Calu3 (cell line): Measurements from ENCODE around the gene KIF26A. TPM values are rescaled to one million over a fixed set of nuclear protein-coding genes. Genes with fewer than 3 reads are reported as not detected.

Source experiments
- BruUV-seq: library from RNA; stranded (reverse); fragments of 400-500 nt; replicated peaks from 2 replicates; lab custom pipeline; 2021; lab: Mats Ljungman, UMichigan
- CTCF ChIA-PET: fragments of 300-600 bp; sonication (Branson Sonifier 250); formaldehyde crosslinking; loops from one replicate; lab custom pipeline; 2022; ENCODE audit warnings: antibody characterized with exemption; lab: Charles Lee
- DNase-seq: peaks from one replicate; pipeline ENCODE4 v3.0.0; 2022
- H3K27ac Mint-ChIP-seq: one replicate; pipeline ENCODE4 v1.8.0; 2022; ENCODE audit warnings: mixed read lengths; ENCODE audit not compliant: unreplicated experiment
- H3K27me3 Mint-ChIP-seq: one replicate; pipeline ENCODE4 v1.8.0; 2022; ENCODE audit warnings: mixed read lengths; ENCODE audit not compliant: unreplicated experiment
- H3K36me3 Mint-ChIP-seq: one replicate; pipeline ENCODE4 v1.8.0; 2022; ENCODE audit warnings: mild to moderate bottlenecking, moderate library complexity, mixed read lengths; ENCODE audit not compliant: insufficient read depth, unreplicated experiment
- H3K4me1 Mint-ChIP-seq: one replicate; pipeline ENCODE4 v1.8.0; 2022; ENCODE audit warnings: mild to moderate bottlenecking, low read depth, mixed read lengths; ENCODE audit not compliant: unreplicated experiment
- H3K4me3 Mint-ChIP-seq: one replicate; pipeline ENCODE4 v1.8.0; 2022; ENCODE audit warnings: mild to moderate bottlenecking, low read depth, moderate library complexity, mixed read lengths; ENCODE audit not compliant: unreplicated experiment
- H3K9me3 Mint-ChIP-seq: one replicate; pipeline ENCODE4 v1.8.0; 2022; ENCODE audit warnings: low read depth, mixed read lengths; ENCODE audit not compliant: unreplicated experiment
- CTCF ChIP-seq: fragments of 200-600 bp; IDR thresholded peaks from one replicate; pipeline ENCODE4 v1.8.0; 2022; ENCODE audit warnings: antibody characterized with exemption; ENCODE audit not compliant: unreplicated experiment
- intact Hi-C: fragments of 100-400 bp; cut with micrococcal nuclease; formaldehyde crosslinking; loops from one replicate; pipeline ENCODE4 v1.10.0; 2022; ENCODE audit not compliant: unreplicated experiment
- total RNA-seq: library from RNA; stranded (reverse); gene quantifications from 2 replicates; pipeline ENCODE4 v1.2.3, GENCODE V29; 2022

KIF26A gene
- total RNA-seq, 1 experiment from 2014 or later: 0.07 TPM

- H3K27me3 Mint-ChIP-seq: peaks cover 30% of the 10 kb centered on the region
- H3K27ac Mint-ChIP-seq: no peak overlapping the region
- CTCF ChIA-PET: interaction anchor here (0.7 kb wide), 1 partner anchor 115 kb away, joined by 3 read pairs; no protein-coding TSS in a partner anchor
- TF ChIP-seq CTCF: no peak
- no peaks in the 10 kb centered on the region for H3K9me3 Mint-ChIP-seq
- no peak overlapping the region for H3K4me3 Mint-ChIP-seq
- H3K4me1 Mint-ChIP-seq: peaks cover 8% of the 10 kb centered on the region
- DNase-seq: no peak
- no peaks in the 10 kb centered on the region for H3K36me3 Mint-ChIP-seq
- BruUV-seq: no TSS peak
- intact Hi-C loops: no loop called here
Observed at GRCh38 chr14:104091927-104092771, 46.2 kb upstream of the KIF26A start.

GRCh38 chr14:104092931-104093365 lies 45.4 kb upstream of the KIF26A start:
- no TSS peak for BruUV-seq
- H3K9me3 Mint-ChIP-seq: no peaks in the 10 kb centered on the region
- no peaks in the 10 kb centered on the region for H3K36me3 Mint-ChIP-seq
- CTCF ChIA-PET: interaction anchor here (0.5 to 0.7 kb wide), 2 partner anchors 116 to 397 kb away, joined by 3 to 6 read pairs; no protein-coding TSS in a partner anchor
- no peak for TF ChIP-seq CTCF
- H3K4me3 Mint-ChIP-seq: no peak overlapping the region
- intact Hi-C loops: no loop called here
- H3K27me3 Mint-ChIP-seq: peaks cover 28% of the 10 kb centered on the region
- no peak overlapping the region for H3K27ac Mint-ChIP-seq
- no peak for DNase-seq
- peaks cover 8% of the 10 kb centered on the region for H3K4me1 Mint-ChIP-seq

- no peak for DNase-seq
- intact Hi-C loops: loop anchor here (1.0 kb wide), 1 partner anchor 38 kb away; no protein-coding TSS in a partner anchor
Observed at GRCh38 chr14:104093366-104094055, 44.9 kb upstream of the KIF26A start.

More at GRCh38 chr14:104093366-104094055, 44.9 kb upstream of the KIF26A start:
- H3K9me3 Mint-ChIP-seq: no peaks in the 10 kb centered on the region
- H3K27me3 Mint-ChIP-seq: peaks cover 32% of the 10 kb centered on the region
- H3K4me1 Mint-ChIP-seq: peaks cover 8% of the 10 kb centered on the region
- H3K36me3 Mint-ChIP-seq: no peaks in the 10 kb centered on the region
- CTCF ChIA-PET: interaction anchor here (0.5 to 1.6 kb wide), 5 partner anchors 10 to 396 kb away, joined by 3 to 15 read pairs (median 6); no protein-coding TSS in a partner anchor
- no peak overlapping the region for H3K27ac Mint-ChIP-seq
- no TSS peak for BruUV-seq
- TF ChIP-seq CTCF: no peak
- no peak overlapping the region for H3K4me3 Mint-ChIP-seq
